OCI-LY7 (cell line): Measurements from ENCODE around the gene FCAMR. TPM values are rescaled to one million over a fixed set of nuclear protein-coding genes. Genes with fewer than 3 reads are reported as not detected.

Experiments
- BruUV-seq: library from RNA; stranded (reverse); fragments of 400-500 nt; replicated peaks from 2 replicates; lab custom pipeline; 2021; lab: Mats Ljungman, UMichigan
- CTCF ChIA-PET: fragments of 300-600 bp; sonication (Branson Sonifier 250); formaldehyde crosslinking; loops from one replicate; lab custom pipeline; 2022; ENCODE audit warnings: antibody characterized with exemption; ENCODE audit not compliant: unreplicated experiment; lab: Charles Lee
- POLR2A ChIA-PET: fragments of 300-600 bp; sonication (Branson Sonifier 250); formaldehyde crosslinking; loops from one replicate; lab custom pipeline; 2022; ENCODE audit warnings: antibody characterized with exemption; lab: Charles Lee
- DNase-seq: peaks from one replicate; pipeline ENCODE4 v3.0.0-alpha.2; 2015; ENCODE audit warnings: low spot score
- H2AFZ ChIP-seq: fragments of 200-600 bp; sonication (generic), shearing (Covaris generic); 2 replicates; pipeline ENCODE4 v1.6.1; 2014; ENCODE audit warnings: mild to moderate bottlenecking, antibody characterized with exemption, low read length, moderate library complexity
- H3K27ac ChIP-seq: fragments of 200-600 bp; sonication (generic); 2 replicates; pipeline ENCODE4 v1.5.1; 2014; ENCODE audit warnings: mixed run types, low read depth, mild to moderate bottlenecking, moderate library complexity, low read length, inconsistent platforms; ENCODE audit not compliant: poor library complexity, severe bottlenecking
- H3K36me3 ChIP-seq: fragments of 200-600 bp; sonication (generic); 2 replicates; pipeline ENCODE4 v1.6.1; 2014; ENCODE audit warnings: mild to moderate bottlenecking, antibody characterized with exemption, low read length, moderate library complexity, mixed read lengths; ENCODE audit not compliant: insufficient read depth
- H3K4me1 ChIP-seq: fragments of 200-600 bp; sonication (generic); 2 replicates; pipeline ENCODE4 v1.5.1; 2014; ENCODE audit warnings: mild to moderate bottlenecking, low read length; ENCODE audit not compliant: insufficient read depth, poor library complexity, severe bottlenecking
- H3K4me2 ChIP-seq: fragments of 200-600 bp; sonication (generic); 2 replicates; pipeline ENCODE4 v1.6.1; 2014; ENCODE audit warnings: mild to moderate bottlenecking, low read length
- H3K4me3 ChIP-seq: fragments of 200-600 bp; sonication (generic); 2 replicates; pipeline ENCODE4 v1.5.1; 2014; ENCODE audit warnings: mild to moderate bottlenecking, low read depth, low read length; ENCODE audit not compliant: poor library complexity, severe bottlenecking
- H3K79me2 ChIP-seq: fragments of 200-600 bp; sonication (generic); 2 replicates; pipeline ENCODE4 v1.6.1; 2016; ENCODE audit warnings: low read depth, mild to moderate bottlenecking, low read length, moderate library complexity, mixed read lengths; ENCODE audit not compliant: insufficient read depth
- H3K9me2 ChIP-seq: fragments of 200-600 bp; sonication (generic); 2 replicates; pipeline ENCODE4 v1.6.1; 2016; ENCODE audit warnings: mild to moderate bottlenecking, low read length, mixed read lengths; ENCODE audit not compliant: insufficient read depth
- H3K9me3 ChIP-seq: fragments of 200-600 bp; sonication (generic); 2 replicates; pipeline ENCODE4 v1.6.1; 2014; ENCODE audit warnings: mild to moderate bottlenecking, mixed run types, low read length, mixed read lengths
- H4K20me1 ChIP-seq: fragments of 200-600 bp; sonication (generic); 2 replicates; pipeline ENCODE4 v1.6.1; 2014; ENCODE audit warnings: mild to moderate bottlenecking, antibody characterized with exemption, low read length, moderate library complexity, mixed read lengths; ENCODE audit not compliant: insufficient read depth
- CTCF ChIP-seq: fragments of 200-600 bp; sonication (generic); conservative IDR thresholded peaks from 2 replicates; pipeline ENCODE4 v1.5.1; 2014; ENCODE audit warnings: mild to moderate bottlenecking, antibody characterized with exemption, low read length, moderate library complexity, mixed read lengths
- EZH2phosphoT487 ChIP-seq: fragments of 200-600 bp; sonication (generic); IDR thresholded peaks from 2 replicates; pipeline ENCODE4 v1.6.1; 2018; ENCODE audit warnings: low read depth, borderline replicate concordance, mild to moderate bottlenecking, mixed run types, antibody characterized with exemption, low read length, moderate library complexity, mixed read lengths
- intact Hi-C: fragments of 100-400 bp; cut with micrococcal nuclease; formaldehyde crosslinking; loops from one replicate; pipeline ENCODE4 v1.10.0; 2022; ENCODE audit not compliant: unreplicated experiment
- total RNA-seq, 2 experiments: library from RNA; depleted of rRNA in 1 of 2; stranded (reverse); fragments of >200 nt in 1 of 2; shearing (Covaris generic) in 1 of 2; gene quantifications; 2 replicates each; pipeline ENCODE4 v1.2.3, GENCODE V29; 2014 to 2022

FCAMR gene
- total RNA-seq, 2 experiments from 2014 or later: not detected

GRCh38 chr1:206952171-206952570, 18.1 kb downstream of the FCAMR start:
- Histone ChIP-seq H3K27ac (no peak overlapping the region), H3K4me2 (no peak overlapping the region), H3K4me1 (no peaks in the 10 kb centered on the region), H3K36me3 (no peaks in the 10 kb centered on the region), H4K20me1 (no peaks in the 10 kb centered on the region), H2AFZ (no peak overlapping the region), H3K79me2 (no peaks in the 10 kb centered on the region), H3K9me3 (no peaks in the 10 kb centered on the region), H3K4me3 (no peak overlapping the region), H3K9me2 (no peaks in the 10 kb centered on the region)
- POLR2A ChIA-PET: interaction anchor here (0.9 kb wide), 1 partner anchor 324 kb away, joined by 3 read pairs; no protein-coding TSS in a partner anchor
- CTCF ChIA-PET: no interaction called here
- TF ChIP-seq CTCF (no peak), EZH2phosphoT487 (no peak)
- intact Hi-C loops: no loop called here
- no TSS peak for BruUV-seq
- no peak for DNase-seq

GRCh38 chr1:206951318-206952100, 18.8 kb downstream of the FCAMR start:
- Histone ChIP-seq H3K4me1 (no peaks in the 10 kb centered on the region), H3K36me3 (no peaks in the 10 kb centered on the region), H3K4me2 (no peak overlapping the region), H3K4me3 (no peak overlapping the region), H3K9me3 (no peaks in the 10 kb centered on the region), H3K9me2 (no peaks in the 10 kb centered on the region), H3K79me2 (no peaks in the 10 kb centered on the region), H4K20me1 (no peaks in the 10 kb centered on the region), H3K27ac (no peak overlapping the region), H2AFZ (no peak overlapping the region)
- no TSS peak for BruUV-seq
- CTCF ChIA-PET: no interaction called here
- no peak for DNase-seq
- POLR2A ChIA-PET: interaction anchor here (0.9 kb wide), 1 partner anchor 323 kb away, joined by 3 read pairs; no protein-coding TSS in a partner anchor
- intact Hi-C loops: no loop called here
- TF ChIP-seq EZH2phosphoT487: no peak
- TF ChIP-seq CTCF: no peak

GRCh38 chr1:206949641-206950040, 20.6 kb downstream of the FCAMR start:
- Histone ChIP-seq H3K27ac (no peak overlapping the region), H3K9me2 (no peaks in the 10 kb centered on the region), H2AFZ (no peak overlapping the region), H3K79me2 (no peaks in the 10 kb centered on the region), H3K4me2 (no peak overlapping the region), H3K4me1 (no peaks in the 10 kb centered on the region), H3K9me3 (no peaks in the 10 kb centered on the region), H3K4me3 (no peak overlapping the region), H4K20me1 (no peaks in the 10 kb centered on the region), H3K36me3 (no peaks in the 10 kb centered on the region)
- CTCF ChIA-PET: no interaction called here
- POLR2A ChIA-PET: no interaction called here
- TF ChIP-seq CTCF (no peak), EZH2phosphoT487 (no peak)
- BruUV-seq: no TSS peak
- DNase-seq: no peak
- intact Hi-C loops: no loop called here
